Cortex of kidney (tissue), 1 donor: ENCODE results near the gene NACC2.
A peak's percentile ranks its signal among the peaks of the same experiment; 100 is the strongest.
"Not testable (repeated sequence)": the region's sequence is repeated elsewhere in the genome, so short reads cannot be mapped to it uniquely, and the experiment has no call there.

Experiments used
- DNase-seq: peaks from one replicate; lab custom pipeline; 2025; lab: John Stamatoyannopoulos, UW

The NACC2 gene

GRCh38 chr9:136110082-136111061 lies 15.3 kb upstream of the NACC2 start:
- DNase-seq: no peak

GRCh38 chr9:136109351-136110081 lies 14.4 kb upstream of the NACC2 start:
- peak; percentile 46 for DNase-seq

- no peak for DNase-seq
These were observed 13.7 kb upstream of the NACC2 start for GRCh38 chr9:136108648-136109266.

GRCh38 chr9:136107953-136108647 lies 13.0 kb upstream of the NACC2 start:
- DNase-seq: no peak

- no peak for DNase-seq
These were observed 12.3 kb upstream of the NACC2 start for GRCh38 chr9:136107155-136107952.

- DNase-seq: no peak
These were observed 10.5 kb upstream of the NACC2 start for GRCh38 chr9:136105398-136106135.

GRCh38 chr9:136104916-136105315 lies 9.8 kb upstream of the NACC2 start:
- DNase-seq: no peak

- DNase-seq: no peak
These were observed 9.4 kb upstream of the NACC2 start for GRCh38 chr9:136104488-136104800.

GRCh38 chr9:136103651-136104487 lies 8.8 kb upstream of the NACC2 start:
- no peak for DNase-seq

GRCh38 chr9:136101615-136102074 lies 6.6 kb upstream of the NACC2 start:
- not testable (repeated sequence) for DNase-seq

GRCh38 chr9:136100700-136101614 lies 5.9 kb upstream of the NACC2 start:
- no peak for DNase-seq

- DNase-seq: no peak
These were observed 4.5 kb upstream of the NACC2 start for GRCh38 chr9:136099542-136099941.

- no peak for DNase-seq
These were observed 3.8 kb upstream of the NACC2 start for GRCh38 chr9:136098844-136099243.

GRCh38 chr9:136098210-136098609 lies 3.1 kb upstream of the NACC2 start:
- DNase-seq: no peak

- DNase-seq: no peak
These were observed 1.5 kb upstream of the NACC2 start for GRCh38 chr9:136096505-136097001.

GRCh38 chr9:136093995-136094881 lies 851 bp downstream of the NACC2 start:
- DNase-seq: no peak

GRCh38 chr9:136093346-136093986 lies 1.6 kb downstream of the NACC2 start:
- DNase-seq: no peak
